SU-DHL-6 (cell line): ENCODE data around the gene ZNF423.

Source experiments
- EZH2phosphoT487 ChIP-seq: fragments of 200-600 bp; sonication (generic), shearing (Covaris generic); conservative IDR thresholded peaks from 2 replicates; pipeline ENCODE4 v1.6.1; 2018; ENCODE audit warnings: mild to moderate bottlenecking, antibody characterized with exemption, low read length, moderate library complexity, mixed read lengths
- TF ChIP-seq, protein P1 (sequence below): fragments of 200-600 bp; sonication (generic); IDR thresholded peaks from one replicate; pipeline ENCODE4 v1.5.1; 2017; ENCODE audit warnings: antibody characterized with exemption, mild to moderate bottlenecking, low read length, moderate library complexity; ENCODE audit not compliant: insufficient read depth, poor library complexity, severe bottlenecking

DNA sequence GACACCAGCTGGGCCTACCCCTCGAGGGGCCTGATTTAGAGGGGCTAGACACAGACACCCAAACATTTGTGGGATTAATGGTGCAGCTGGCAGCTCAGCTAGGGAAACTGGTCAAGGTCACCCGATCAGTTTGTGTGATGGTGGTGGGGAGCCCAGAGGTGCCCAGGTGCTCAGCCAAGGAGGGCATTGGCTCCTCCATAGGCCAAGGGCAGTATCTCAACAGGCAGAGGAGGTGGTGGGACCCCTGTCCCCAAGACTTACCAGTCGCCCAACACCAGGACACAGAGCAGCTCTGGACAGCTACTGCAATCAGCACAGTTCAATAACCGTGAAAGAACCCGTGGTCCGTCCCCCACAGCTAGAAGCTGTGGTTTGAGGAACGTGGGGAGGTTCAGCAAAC is 361.4 kb downstream of the ZNF423 start:
- TF ChIP-seq, protein P1, sequence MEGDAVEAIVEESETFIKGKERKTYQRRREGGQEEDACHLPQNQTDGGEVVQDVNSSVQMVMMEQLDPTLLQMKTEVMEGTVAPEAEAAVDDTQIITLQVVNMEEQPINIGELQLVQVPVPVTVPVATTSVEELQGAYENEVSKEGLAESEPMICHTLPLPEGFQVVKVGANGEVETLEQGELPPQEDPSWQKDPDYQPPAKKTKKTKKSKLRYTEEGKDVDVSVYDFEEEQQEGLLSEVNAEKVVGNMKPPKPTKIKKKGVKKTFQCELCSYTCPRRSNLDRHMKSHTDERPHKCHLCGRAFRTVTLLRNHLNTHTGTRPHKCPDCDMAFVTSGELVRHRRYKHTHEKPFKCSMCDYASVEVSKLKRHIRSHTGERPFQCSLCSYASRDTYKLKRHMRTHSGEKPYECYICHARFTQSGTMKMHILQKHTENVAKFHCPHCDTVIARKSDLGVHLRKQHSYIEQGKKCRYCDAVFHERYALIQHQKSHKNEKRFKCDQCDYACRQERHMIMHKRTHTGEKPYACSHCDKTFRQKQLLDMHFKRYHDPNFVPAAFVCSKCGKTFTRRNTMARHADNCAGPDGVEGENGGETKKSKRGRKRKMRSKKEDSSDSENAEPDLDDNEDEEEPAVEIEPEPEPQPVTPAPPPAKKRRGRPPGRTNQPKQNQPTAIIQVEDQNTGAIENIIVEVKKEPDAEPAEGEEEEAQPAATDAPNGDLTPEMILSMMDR = no peak
- no peak for TF ChIP-seq EZH2phosphoT487
